GM19240 (cell line): ENCODE measurements around the gene CCDC187.

Experiments
- DNase-seq: peaks from one replicate; pipeline ENCODE4 v3.0.0; 2011; ENCODE audit warnings: low spot score; ENCODE audit not compliant: insufficient read length

CCDC187 gene

GRCh38 chr9:136285501-136286358 is 18.2 kb downstream of the CCDC187 start:
- DNase-seq, result no peak

- DNase-seq, result no peak
These were observed 18.9 kb downstream of the CCDC187 start for GRCh38 chr9:136284951-136285350.

DNA sequence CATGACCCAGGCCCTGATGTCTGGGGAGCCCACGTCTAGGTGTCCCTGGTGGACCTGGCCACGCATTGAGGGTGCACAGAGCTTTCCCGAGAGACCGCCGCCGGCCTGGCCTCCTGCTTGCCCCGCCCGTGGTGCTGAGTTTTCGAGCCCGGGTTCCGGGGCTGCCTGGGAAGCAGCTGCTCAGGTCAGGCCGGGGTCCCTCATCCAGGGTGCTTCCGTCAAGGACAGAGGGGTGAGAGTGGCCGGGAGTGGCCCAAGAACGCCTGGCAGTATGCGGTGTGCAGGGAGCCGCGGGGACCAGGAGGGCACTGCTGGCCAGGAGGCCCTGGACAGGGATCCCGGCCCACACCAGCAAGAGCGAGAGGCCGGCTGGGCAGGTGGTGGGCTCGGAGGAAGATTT is 19.6 kb downstream of the CCDC187 start:
- no peak for DNase-seq

- peak; percentile 96 for DNase-seq
These were observed 20.3 kb downstream of the CCDC187 start for GRCh38 chr9:136283291-136284235.

DNA sequence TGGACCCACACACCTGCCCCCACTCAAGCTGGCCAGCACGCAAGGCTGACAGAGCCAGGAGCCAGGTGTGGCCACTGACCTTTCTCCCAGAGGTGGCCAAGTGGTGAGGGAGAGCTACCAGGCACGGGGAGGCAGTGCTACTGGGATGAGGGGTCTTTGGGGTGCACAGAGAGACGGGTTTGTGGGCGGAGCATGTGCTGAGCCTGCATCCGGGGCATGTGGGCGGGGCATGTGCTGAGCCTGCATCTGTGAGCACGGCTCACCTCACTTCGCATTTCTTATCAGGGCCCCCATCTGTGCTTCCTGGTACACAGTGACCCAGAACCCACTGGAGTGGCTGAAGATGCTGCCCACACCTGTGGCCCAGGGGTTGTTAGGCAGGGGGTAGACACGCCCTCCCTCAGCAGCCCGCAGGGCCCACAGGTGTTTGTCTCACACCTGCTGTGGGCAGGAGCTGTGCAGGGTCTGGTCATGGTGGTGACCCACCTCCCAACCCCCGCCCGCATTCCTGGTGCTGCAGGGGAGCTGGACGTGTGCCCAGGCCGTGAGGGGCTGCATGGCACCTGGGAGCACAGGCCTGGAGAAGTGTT is 21.5 kb downstream of the CCDC187 start:
- no peak for DNase-seq

- no peak for DNase-seq
These were observed 22.2 kb downstream of the CCDC187 start for GRCh38 chr9:136281421-136282271.

DNA sequence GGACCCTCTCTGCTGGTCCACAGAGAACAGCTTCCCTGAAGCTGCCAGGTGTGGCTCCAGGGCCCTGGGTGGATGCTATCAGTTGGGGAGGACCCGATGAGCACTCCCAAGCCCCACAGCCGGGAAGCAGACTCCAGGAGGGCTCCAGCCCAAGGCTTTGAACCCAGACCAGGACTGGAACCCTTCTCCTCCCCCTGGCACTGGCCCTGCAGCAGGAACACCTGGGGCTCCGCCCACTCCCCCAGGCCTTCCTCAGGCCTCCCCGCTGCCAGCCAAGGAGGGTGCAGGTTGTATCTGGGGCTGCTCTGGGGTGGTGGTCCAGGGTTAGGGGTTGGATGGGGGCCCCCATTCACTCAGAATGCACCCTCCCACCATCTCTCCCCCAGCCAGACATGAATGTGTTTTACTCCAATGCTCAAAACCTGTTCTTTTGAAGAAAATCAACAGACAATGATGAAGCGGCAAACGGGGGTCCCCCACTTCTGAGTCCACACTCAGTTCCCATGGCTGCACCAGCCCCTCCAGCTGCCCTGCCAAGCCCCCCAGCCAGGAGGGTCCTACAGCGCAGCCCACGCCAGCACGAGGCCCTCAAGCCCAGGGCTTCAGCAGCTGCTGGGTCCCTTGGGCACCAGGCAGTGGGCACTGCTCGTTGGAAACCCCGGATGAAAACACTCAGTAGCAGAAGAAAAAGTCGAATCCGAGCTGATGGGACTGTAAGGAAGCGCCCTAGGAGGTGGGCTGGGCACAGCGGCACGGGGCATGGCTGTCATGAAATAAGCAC is 23.2 kb downstream of the CCDC187 start:
- DNase-seq, result no peak

DNA sequence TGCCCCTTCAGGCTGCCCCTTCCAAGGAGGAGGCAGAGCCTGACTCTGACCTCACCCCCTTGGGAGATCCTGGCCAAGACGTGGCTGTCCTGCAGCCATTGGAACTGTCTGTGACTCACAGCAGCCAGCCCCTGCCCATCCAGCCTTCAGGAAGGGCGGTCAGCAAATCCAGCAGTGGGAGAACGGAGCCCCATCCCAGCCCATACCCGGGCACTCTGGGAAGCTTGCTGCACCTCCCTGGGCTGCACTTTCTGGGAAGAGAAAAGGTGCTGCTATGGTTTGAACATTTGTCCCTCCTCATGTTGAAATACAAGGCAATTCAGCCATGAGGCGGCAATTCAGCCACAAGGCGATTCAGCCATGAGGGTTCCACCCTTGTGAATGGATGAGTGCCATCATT is 24.4 kb downstream of the CCDC187 start:
- DNase-seq, result no peak

- DNase-seq, result no peak
These were observed 25.0 kb downstream of the CCDC187 start for GRCh38 chr9:136278894-136279293.

DNA sequence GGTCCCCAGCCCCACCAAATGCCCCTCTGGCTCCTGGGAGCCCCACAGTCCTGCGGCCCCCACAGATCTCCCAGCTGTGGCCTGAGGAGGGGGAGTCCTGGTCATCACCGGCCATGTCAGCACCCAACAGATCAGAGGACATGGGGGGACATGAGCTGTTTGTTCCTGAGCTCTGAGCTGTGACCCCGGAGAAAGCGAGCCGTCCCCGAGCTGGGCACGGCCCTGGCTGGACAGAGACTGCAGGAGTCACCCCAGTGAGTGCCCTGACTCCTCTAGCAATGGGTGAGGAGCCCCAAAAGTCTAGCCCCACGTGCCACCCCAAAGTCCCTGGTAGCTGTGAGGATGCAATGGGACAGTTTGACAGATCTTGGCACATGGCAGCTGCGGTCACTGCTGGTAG is 25.7 kb downstream of the CCDC187 start:
- DNase-seq, result no peak

DNA sequence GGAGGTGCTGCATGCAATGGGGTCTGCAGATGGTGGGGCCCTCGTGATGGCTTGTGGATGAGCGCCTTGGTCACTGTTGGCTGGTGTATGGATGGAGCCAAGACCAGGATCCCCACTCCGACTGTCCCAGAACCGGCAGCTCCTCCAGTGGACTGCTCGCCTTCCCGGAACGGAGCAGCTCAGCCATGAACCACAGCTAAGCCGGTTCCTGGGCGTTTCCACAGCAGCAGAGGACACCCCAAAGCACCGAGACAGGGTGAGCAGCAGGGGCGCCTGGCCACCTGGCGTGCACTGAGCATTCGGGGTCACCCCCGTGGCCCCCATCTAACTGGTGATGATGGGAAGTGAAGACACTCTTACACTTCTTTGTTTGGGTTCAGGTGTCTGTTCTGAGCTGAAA is 26.1 kb downstream of the CCDC187 start:
- no peak for DNase-seq

- DNase-seq, result no peak
These were observed 27.2 kb downstream of the CCDC187 start for GRCh38 chr9:136276716-136277115.

- DNase-seq, result no peak
These were observed 28.1 kb downstream of the CCDC187 start for GRCh38 chr9:136275655-136276429.

DNA sequence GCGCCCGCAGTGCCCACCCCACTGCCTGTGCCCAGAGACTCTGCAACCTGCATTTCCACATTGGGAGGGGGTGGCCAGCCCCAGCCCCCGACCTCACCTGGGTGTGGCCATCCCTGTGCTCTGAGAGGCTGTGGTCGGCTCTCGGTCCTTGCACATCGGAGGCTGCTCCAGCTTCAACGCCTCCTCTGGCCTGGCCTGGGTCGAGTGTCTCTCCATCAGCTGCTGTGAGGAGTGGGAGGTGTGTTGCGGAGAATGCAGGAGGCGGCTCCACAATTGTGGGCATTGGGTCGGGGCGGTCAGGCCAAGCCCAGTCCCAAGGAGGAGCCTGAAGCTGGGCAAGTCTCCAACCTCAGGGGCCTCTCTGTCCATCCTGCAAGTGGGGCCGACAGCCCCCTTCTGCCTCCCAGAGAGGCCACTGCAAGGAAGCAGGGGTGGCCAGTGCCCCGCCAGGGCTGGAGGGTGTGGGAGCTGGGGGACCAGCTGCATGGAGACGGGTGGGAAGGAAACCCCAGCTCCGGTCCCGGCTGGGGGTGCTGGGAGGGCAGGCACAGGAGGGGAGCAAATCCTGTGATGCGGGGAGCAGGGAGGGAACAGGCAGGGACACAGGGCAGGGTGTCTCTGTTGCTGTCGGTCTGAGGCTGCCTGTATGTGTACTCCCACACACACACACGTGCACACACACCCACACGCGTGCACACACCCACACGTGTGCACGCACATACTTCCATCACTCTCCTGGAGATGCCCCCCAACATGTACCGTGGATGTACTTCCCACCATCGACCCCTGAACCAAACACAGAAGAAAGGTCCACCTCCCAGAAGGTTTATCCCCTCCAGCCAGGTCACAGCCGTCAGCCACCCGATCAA is 28.9 kb downstream of the CCDC187 start:
- no peak for DNase-seq

DNA sequence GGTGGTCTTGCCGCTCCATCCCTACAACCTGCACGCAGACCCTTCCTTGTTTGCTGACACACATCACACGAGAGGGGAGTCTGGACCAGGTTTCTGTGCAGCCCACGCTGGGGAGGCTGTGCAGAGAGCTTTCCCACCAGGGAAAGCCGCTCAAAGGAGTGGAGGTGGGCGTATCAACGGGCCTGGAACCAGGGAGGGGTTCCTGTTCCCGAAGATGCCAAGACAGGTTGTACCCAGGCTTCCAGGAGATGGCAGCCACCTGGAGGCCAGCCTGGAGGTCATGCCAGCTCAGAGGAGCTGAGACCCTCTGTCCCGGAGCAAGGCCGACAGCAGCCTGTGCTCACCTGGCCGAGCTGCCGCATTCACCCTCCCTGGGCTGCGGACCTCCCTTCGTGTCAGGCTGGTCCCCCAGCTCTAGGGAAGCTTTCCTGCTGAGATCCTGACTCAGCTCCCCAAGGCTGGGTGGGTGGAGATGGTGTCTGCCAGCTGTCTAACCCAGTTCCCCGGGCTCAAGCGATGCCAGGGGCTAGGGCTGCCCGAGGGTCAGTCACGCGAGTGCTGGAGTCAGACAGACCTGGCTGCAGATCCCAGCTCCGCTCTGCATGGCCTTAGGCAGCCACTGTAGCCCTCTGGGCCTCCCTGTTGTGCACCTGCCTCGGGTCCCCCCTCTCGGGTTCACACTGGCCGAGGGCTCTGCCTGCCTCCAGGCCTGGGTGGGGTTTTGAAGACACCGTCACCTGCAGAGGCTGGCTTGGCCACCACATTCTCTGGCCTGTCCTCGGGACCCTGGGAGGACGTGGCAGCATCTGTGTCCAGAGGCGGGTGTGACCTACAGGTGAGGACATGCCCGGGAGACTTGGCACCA is 29.7 kb downstream of the CCDC187 start:
- no peak for DNase-seq

GRCh38 chr9:136273244-136273865 is 30.5 kb downstream of the CCDC187 start:
- DNase-seq, result no peak

DNA sequence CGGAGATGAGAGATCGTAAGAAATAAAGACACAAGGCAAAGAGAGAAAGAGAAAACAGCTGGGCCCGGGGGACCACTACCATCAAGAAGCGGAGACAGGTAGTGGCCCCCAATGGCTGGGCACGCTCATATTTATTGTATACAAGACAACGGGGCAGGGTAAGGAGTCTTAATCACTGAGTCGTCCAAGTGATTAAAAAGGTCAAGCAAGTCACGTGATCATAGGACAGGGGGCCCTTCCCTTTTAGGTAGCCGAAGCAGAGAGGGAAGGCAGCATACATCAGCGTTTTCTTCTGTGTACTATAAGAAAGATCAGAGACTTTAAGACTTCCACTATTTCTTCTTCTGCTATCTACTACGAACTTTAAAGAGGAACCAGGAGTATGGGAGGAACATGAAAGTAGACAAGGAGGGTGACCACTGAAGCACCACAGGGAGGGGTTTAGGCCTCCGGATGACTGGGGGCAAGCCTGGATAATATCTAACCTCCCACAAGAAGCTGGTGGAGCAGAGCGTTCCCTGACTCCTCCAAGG is 33.7 kb downstream of the CCDC187 start:
- DNase-seq, result no peak
